ENCODE results near the gene ANKRD37.

DNA sequence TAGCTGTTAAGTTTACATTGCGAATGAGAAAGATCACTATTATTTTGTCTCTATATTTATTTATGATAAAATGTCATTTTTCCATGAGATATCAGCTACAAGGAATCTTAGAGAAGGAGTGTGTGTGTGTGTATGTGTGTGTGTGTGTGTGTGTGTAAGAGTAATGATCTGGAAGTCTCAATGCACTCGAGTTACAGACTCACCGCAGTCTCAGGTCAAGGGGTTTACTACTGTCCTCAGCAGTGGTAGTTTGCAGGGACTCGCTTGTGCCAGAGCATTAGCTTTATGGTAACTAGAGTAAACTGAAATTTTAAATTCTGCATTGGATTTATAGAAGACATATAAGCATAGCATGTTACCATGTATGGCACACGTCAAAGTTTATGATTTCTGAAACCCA lies 31.8 kb upstream of the ANKRD37 start:
- TF ChIP-seq CTCF (IDR thresholded peaks at IDR 0.05) (no peak), POLR2A (IDR thresholded peaks at IDR 0.05) (no peak), POLR2AphosphoS5 (IDR thresholded peaks at IDR 0.05) (no peak), EP300 (IDR thresholded peaks at IDR 0.05) (no peak)

All from upper lobe of left lung (tissue), 4 donors.